ENCODE data around the gene RPL26.
"Not testable (repeated sequence)": the region's sequence is repeated elsewhere in the genome, so short reads cannot be mapped to it uniquely, and the experiment has no call there.

RPL26 gene

DNA sequence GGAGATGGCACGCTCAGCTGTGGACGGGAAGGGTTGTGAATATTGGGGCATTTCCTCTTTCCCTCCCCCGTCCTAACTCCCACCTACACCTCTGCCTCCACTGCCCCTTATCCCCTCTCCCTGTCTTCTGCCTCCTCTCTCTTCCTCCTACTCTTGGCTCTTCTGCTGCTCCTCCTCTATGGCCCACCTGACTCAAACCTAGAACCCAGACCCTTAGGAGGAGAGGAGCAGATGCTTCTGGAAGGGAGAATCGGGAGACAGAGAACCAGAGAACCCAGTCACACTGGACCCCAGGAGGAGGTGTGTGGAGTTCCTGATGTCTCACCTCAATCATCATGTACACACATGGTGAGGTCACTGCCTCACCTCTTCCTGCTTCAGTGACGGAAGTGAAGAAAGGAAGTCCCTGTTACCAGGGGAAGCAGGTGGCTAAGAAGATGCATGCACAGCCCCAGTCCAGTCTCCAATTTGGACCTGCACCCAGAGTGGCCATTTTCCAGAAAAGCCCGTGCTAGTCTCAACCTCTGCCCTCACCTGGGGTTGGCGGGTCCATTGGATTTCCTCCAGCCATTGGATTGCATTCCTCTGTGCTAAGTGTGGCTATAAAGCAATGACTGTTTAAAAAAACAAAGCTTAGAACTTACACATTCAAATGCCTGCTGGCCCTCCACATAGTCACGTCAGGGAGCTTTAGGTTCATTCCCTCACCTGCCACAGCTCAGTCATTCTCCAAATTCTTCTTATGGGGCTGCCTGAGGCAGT lies 10.7 kb upstream of the RPL26 start:
- DNase-seq, result peak; percentile 14

DNA sequence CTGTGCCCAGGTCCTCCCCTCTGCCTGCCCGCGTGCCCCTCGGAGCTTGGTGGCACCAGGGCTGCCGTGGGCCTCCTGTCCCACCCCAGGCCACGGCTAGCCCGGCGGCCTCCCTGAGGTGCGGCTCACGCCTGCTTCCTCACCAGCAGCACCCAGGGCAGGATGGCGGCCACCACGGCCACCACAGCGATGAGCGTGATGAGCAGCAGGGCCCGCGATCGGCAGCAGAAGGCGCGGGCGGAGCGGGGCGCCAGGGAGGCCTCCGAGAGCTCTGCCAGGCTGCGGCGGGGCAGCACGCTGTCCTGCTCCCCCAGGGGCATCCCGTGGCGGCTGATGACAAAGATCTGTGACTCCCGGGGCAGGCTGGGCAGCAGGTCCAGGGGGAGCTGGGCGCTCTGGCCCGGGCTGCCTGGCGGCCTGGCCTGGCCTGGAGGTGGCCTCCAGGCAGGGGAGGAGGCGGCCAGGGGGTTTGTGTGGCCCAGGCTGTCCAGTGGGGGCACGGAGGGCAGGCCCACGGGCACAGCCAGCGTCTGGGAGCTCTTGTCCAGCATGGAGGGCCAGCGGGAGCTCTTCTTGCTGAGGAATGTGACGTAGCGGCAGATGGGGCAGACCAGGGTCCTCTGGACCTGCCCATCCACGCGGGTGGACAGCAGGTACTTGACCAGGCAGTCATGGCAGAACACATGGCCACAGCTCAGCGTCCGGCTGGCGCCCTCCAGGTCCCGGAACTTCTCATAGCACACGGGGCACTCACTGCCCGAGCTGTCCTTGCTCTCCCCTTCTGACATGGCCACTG lies 9.9 kb upstream of the RPL26 start:
- DNase-seq, result no peak

DNA sequence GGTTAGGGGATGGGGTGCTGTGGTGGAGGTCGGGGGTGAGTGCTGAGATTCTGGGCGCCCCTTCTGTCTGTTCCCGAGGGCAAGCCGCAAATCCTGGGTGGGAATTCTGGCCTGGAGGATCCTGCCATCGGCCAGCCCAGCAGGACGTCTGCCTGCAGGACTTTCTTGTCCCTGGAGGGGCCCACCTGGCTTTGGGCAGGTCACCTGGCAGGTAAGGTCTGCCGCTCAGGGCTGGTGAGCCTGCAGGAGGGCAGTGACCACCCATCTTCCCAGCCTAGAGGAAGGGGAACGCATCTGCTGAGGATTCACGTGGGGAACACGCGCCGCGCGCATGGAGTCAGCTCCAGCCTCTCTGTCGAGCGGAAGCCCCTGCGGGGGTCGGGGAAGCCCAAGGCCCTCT lies 9.3 kb upstream of the RPL26 start:
- DNase-seq, result no peak

DNA sequence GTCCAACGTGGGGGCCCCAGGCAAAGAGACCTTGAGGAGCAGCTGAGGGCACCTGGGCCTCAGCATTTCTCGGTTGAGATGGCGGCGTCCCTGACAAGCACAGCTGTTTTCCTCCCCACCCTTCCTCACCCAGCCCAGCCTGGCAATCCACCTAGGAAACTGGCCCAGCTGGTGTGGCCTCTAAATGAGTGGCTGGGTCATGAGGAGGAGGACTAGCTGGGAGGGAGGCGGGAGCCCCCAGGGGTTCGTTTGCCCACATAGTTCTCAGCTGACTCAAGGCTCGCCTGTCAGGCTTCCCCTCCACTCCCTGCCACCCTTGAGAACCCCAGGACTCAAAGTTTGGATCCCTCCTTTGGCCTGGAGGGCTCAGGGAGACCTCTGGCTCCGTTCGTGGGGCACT lies 8.7 kb upstream of the RPL26 start:
- DNase-seq, result no peak

DNA sequence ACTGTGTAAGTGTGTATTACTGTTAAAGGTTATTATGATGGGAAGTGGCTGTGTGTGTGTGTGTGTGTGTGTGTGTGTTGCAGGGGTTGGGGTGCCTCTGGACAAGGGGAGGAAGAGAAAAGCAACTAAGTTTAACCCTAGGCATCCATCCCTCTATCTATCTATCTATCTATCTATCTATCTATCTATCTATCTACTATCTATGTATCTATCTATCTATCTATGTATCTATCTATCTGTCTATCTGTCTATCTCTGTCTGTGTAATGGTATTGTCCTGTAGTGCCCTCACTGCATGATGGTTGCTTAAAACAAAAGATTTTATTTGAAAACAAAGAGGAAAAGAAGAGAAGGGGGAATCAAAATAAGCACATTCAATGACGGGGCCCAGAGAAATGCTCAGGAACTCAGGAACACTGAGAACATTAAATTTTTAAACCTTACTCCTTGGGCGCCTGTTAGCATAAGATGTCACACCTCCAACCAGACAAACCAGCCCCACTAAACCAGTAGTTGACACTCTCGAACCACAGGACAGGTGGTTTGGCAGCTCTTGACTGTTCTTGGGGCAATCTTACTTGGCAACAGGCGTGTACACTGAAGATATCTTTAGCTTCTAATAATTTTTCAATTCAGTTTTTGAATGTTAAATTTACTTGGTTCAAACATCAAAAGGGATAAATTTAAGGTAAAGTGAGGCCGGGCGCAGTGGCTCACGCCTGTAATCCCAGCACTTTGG lies 5.1 kb upstream of the RPL26 start:
- no peak for DNase-seq

DNA sequence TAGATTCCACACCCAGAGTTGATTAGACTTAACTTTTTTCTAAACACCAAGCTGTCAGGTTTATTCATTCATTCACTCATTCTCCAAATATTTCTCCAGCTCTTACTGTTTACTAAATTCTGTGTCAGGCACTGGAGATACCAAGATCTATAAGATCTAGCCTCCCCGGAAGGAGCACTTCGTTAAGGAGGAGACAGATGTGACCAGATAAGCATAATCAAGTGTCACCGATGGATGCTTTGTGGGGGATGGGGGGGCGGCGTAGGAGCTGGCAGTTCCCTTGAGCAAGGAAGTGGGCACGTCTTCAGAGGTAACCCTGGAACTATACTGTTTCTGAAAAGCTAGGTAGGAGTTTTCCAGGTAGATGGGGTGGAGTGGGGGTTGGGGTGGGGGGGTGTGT lies 3.8 kb upstream of the RPL26 start:
- DNase-seq, result no peak

DNA sequence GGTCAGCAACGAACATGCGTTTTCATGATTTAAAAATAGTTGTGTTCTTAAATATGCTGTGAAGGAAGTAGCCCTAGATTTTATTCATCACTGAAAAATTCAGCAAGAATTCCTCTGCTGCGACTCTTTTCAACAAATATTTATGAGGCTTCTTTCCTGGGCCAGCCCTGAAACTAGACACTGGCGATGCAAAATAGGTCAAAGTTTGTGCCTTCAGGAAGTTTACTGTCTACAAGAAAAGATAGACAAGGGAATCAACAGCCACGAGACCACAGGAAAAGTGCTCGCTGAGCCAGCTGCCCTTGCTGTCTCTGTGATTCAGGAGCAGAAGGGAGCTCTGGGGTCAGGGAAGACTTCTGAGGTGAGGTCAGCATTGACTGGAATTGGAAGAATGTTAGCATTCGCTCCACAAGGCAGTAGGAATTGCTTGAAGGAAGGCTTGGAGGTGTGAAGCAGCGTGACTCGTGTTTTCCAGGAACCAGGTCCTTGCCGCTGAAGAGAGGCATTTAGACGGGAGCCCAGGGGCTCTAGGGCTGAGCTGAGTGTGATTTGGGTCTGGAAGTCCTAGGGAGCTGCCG lies 1.9 kb upstream of the RPL26 start:
- no peak for DNase-seq

DNA sequence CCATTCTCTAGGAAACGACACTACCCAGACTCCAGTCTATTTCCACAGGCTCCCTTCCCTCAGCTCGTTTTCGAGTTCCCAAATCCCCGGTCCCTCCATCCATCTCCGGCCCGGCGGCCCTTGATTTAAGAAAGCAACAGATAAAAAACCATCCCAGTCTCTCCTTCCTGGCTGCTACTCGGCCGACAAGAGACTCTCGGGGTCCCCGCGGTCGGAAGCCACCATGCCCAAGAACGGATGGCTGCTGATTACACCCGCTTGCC lies 182 bp downstream of the RPL26 start:
- no peak for DNase-seq

DNA sequence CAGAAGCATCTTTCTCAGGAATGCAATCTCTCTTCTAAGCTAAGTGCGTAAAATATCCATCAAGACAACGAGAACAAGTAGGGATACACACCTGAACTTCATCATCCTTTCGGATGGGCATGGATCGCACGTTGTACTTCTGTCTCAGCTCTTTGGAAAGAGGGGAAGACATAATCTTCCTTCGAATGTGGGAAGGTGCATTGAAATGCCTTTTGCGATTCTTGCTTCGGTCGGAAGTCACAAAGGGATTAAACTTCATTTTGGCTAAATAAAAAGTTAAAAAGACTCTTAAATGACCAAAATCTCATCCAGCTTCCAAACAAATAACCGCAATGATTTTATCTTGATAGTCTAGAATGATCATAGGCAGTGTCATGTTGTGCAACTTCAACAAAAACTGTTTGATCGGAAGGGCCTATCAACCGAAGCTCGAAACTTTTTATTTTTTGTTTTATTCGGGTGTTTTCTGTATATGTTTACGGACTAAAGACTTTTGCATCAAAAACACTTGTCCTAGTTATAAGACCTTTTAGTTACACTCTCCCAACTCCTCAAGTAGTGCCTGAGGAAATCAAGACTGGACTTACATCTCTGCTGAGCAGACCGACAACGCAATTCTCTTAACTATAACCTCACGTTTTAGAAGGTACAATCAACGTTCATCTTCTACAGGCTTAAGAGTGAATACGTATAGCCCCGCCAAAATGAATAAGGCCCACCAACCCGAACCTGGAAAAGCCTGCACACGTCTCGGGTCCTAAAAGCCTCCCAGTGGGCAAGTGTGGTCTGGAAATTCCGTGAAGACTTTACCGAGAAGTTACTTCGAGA lies 727 bp downstream of the RPL26 start:
- no peak for DNase-seq

DNA sequence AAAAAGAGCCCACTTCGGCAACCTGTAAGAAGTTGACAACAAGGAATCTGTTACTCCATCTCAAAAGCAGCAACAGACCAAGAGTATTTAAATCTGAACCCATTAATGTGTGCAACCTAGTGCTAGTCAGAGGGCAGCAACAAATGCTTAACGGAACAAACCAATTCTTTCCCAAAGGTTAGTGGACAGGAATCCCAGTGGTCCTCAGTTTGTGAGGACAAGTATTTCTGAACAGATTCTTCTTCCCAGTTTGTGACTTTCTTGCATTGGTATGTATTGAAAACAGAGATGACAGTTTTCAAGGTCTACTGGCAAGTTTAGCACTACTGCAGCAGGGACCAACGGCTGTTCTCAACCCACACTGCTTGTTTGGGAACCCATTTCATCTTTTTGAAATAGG lies 2.9 kb downstream of the RPL26 start:
- no peak for DNase-seq

DNA sequence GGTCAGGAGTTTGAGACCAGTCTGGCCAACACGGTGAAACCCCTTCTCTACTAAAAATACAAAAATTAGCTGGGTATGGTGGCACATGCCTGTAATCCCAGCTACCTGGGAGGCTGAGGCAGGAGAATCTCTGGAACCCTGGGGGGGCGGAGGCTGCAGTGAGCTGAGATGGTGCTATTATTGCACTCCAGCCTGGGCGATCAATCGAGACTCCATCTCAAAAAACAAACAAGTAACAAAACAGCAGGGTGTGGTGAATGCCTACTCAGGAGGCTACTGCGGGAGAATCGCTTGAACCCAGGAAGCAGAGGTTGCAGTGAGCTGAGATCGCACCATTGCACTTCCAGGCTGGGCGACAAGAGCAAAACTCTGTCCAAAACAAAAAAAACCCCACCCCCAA lies 4.9 kb downstream of the RPL26 start:
- DNase-seq, result not testable (repeated sequence)

DNA sequence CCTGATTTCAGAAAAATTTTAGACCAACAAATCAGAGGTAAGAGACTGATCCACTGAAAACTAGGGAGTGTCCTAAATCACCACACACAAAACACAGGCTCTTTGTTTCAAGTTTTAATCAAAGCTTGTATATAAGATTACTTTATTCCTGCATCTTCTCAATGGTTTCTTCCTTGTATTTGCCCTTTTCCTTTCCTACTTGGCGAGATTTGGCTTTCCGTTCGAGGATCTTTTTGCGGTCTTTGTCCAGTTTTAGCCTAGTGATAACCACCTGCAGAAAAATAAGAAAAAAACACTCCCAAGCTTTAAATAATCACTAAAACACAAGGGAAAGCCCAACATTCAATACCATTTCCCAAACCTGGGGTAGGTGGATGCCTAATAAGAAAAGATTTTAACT lies 5.6 kb downstream of the RPL26 start:
- DNase-seq, result no peak

DNA sequence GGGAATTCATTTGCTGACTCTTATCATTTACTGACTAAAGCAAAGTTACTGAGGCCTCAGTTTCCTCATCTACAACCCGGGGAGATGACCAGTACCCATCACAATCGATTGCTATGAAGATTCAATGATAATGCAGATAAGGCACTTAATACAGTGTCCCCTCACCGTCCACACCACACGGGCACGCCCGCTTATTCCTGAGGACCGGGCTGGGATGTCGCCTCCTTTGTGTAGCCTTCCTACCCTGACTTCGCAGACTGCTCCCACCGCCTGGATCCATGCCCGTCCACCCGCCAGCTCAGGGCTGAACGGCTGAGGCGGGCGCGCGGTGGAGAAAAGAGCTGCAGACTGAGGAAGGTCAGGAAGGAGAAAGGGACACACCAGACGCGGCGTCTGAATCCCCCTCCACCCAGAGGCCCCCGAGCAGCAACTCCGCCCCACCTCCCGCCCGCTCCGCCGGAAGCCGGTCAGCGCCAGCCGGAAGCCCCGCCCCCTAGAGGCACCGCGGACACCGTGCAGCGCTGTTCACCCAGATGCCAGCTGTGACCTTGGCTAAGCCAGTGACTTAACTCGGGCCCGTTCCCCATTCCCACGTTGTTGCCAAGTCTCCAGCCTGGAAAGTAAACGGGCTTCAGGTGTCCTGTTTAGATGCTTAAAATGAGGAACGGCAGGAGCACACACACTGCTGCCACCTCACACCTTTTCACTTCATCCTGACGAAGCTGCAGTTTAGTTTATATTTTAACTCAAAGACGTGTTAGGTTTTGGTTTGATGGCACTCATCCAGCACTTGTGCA lies 6.5 kb downstream of the RPL26 start, which contains the start of gene KRABD2:
KRABD2 (minus strand) TSS at position 434 of the 797 bp plus-strand sequence.
- peak; percentile 80 for DNase-seq

DNA sequence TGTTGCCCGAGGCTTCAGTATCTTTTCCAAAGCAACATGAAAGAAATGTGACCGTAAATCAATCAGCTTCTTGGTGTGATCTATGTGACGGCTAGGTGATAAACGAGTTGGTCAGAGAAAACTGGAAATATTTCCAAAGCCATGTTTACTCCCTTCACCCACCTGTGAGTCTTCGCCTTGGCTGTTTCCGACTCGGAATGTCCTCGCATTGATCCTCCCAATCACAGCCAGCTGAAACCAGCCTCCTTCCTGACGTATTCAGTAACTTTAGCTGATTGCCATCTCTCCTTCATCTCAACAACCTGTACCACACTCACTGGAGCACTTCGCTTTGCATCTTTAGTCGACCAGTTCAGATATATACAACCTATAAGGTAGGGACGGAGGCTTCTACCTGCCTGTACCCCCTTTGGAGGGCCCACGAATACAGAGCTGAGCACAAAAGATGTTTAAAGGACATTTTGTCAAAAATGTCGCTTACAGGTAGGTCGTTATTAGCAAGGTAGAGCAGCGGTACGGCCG lies 7.2 kb downstream of the RPL26 start:
- DNase-seq, result no peak

DNA sequence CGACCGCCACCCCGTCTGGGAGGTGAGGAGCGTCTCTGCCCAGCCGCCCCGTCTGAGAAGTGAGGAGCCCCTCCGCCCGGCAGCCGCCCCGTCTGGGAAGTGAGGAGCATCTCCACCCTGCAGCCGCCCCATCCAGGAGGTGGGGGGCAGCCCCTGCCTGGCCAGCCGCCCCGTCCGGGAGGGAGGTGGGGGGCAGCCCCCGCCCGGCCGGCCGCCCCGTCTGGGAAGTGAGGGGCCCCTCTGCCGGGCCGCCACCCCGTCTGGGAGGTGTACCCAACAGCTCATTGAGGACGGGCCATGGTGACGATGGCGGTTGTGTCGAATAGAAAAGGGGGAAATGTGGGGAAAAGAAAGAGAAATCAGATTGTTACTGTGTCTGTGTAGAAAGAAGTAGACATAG lies 9.1 kb downstream of the RPL26 start:
- DNase-seq, result not testable (repeated sequence)

DNA sequence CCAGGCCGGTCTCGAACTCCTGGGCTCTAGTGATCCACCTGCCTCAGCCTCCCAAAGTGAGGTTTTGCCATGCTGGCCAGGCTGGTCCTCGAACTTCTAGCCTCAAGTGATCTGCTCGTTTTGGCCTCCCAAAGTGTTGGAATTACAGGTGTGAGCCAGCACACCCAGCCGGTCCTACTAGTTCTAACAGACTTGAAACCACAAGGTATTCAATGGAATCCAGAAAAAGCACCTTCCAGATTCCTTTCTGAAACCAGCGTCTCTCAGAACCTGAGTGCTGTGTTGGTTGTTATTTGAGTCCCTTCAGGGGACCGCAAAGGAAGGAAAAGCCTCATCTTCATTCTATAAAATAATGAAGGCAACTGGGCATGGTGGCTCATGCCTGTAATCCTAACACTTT lies 10.6 kb downstream of the RPL26 start:
- no peak for DNase-seq

DNA sequence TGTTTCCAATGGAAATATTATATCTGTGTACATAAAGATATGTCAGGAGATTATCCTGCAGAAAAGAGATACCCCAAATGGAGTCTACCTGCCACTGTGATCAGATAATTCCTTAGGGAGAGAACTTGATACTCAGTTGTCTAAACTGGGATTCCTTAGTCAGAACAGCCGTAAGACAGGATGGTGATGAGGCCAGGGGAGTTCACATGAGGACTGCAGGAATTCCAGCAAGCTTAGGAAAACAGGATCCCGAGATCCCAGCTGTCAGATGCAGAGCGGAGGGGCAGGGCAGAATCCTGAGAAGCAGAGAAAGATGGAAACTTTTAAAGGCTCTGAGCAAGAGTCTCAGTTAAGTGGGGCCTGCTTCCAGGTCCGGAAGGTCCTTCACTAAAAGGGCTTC lies 11.2 kb downstream of the RPL26 start:
- DNase-seq, result no peak

DNA sequence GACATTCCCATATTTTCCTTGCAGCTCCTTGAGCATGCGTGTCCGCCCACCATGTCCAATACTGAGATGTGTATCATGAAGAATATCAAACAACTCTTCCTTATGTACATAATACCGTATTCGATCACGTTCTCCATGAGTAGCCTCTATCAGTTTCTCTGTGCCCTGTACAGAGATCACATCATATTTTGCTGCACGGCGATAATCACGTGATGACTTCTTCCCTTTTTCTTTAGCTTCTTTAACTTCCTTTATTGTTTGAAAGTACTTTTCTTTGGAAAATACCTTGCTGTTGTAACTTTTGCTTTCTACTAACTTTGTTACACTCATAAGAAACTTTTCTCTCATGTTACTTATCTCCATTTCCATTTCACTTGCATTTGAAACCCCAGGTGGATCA lies 13.0 kb downstream of the RPL26 start:
- DNase-seq, result no peak

DNA sequence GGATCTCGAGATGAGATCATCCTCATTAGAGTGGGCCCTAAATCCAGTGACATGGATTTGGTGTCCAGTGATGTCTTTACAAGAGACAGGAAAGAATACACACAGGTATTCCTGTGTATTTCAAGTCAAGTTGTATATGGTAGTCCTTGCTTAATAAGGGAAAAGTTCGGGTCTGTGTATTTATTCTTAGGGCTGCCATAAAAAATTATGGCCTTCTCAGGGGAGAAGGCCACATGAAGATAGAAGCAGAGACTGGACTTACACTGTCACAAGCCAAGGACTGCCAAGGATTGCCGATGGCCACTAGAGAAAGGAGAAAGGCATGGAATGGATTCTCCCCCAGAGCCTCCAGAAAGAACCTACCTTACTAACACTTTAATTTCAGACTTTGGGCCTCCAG lies 14.8 kb downstream of the RPL26 start:
- no peak for DNase-seq

DNA sequence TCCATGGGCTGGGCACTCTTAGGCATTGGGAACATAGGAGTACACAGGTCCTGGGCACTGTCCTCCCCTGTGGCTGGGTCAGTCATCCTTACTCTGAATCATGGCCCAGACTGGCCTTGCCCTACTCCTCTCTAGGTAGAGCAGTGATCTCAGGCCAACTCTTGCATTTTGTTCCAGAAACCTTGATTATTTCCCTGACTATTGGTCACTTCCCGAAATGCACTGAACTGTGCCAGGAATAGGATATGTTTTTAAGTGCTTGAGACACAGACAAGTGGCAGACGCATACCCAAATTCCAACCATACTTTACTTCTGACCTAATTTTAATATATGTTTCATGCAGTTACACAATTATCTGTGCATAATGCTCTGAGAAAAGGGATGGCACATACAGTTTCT lies 16.8 kb downstream of the RPL26 start:
- DNase-seq, result no peak

DNA sequence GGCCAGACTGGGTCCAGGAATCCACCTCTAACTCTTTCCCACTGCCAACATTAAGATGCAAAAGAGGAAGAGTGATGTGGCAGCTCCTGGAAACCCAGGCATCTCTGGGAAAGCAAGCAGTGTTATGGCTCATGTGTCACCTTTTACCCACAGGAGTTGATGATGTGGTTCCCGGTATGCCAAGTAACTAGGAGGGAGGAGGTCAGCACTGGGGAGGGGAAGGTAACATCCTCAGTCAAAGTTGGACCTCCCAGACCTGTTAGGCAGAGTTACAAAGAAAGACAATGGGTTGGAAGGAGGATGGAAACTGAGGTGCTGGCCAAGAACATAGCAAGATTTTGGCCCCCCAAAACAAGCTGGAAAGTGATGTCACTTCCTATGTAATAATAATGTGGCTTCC lies 17.9 kb downstream of the RPL26 start:
- no peak for DNase-seq

Measured in activated T-cell treated with anti-CD3 and anti-CD28 coated beads for 4 hours (primary cell).